GM12878 (cell line): ENCODE results near the gene FBXL3. TPM values are rescaled to one million over a fixed set of nuclear protein-coding genes. Genes with fewer than 3 reads are reported as not detected.

ENCODE experiments used
- CBFB ChIP-seq: IDR thresholded peaks from 2 replicates; pipeline ENCODE4 v1.6.1; 2016; ENCODE audit warnings: antibody characterized with exemption, low read depth
- ETV6 ChIP-seq, 2 experiments: fragments of 450-650 bp in 1 of 2; IDR thresholded peaks in 1 of 2; conservative IDR thresholded peaks in 1 of 2; 2 replicates each; pipeline ENCODE4 v1.6.1; 2014; ENCODE audit warnings: antibody characterized with exemption in 1 of 2, borderline replicate concordance in 1 of 2, low read depth in 1 of 2, mild to moderate bottlenecking in 1 of 2, moderate library complexity in 1 of 2
- HSF1 ChIP-seq: fragments of 150-350 bp; IDR thresholded peaks from 2 replicates; pipeline ENCODE4 v1.6.1; 2014; ENCODE audit warnings: mild to moderate bottlenecking, low read depth, low read length
- IRF4 ChIP-seq: IDR thresholded peaks from 2 replicates; pipeline ENCODE4 v1.6.1; 2011; ENCODE audit warnings: low read depth, low read length
- KLF5 ChIP-seq: fragments of 450-650 bp; IDR thresholded peaks from 2 replicates; pipeline ENCODE4 v1.6.1; 2014; ENCODE audit warnings: mild to moderate bottlenecking; ENCODE audit not compliant: partially characterized antibody
- RB1 ChIP-seq: fragments of 450-650 bp; formaldehyde crosslinking; IDR thresholded peaks from 2 replicates; pipeline ENCODE4 v1.6.1; 2017; ENCODE audit warnings: mild to moderate bottlenecking, borderline replicate concordance
- SMAD5 ChIP-seq: IDR thresholded peaks from 2 replicates; pipeline ENCODE4 v1.6.1; 2016; ENCODE audit warnings: antibody characterized with exemption, low read depth
- SP1 ChIP-seq: IDR thresholded peaks from one replicate; pipeline ENCODE4 v1.6.1; 2011; ENCODE audit warnings: low read depth, low read length
- SREBF2 ChIP-seq: IDR thresholded peaks from 2 replicates; pipeline ENCODE4 v1.6.1; 2012; ENCODE audit warnings: mild to moderate bottlenecking, low read length
- TAF1 ChIP-seq: IDR thresholded peaks from 2 replicates; pipeline ENCODE4 v1.6.1; 2011; ENCODE audit warnings: mild to moderate bottlenecking, low read depth, low read length, borderline replicate concordance
- USF2 ChIP-seq: IDR thresholded peaks from 2 replicates; pipeline ENCODE4 v1.6.1; 2011; ENCODE audit warnings: low read depth, low read length, improper control_type of control experiment, borderline replicate concordance
- ZNF207 ChIP-seq: fragments of 450-650 bp; IDR thresholded peaks from 2 replicates; pipeline ENCODE4 v1.6.1; 2014; ENCODE audit warnings: antibody characterized with exemption, mild to moderate bottlenecking, borderline replicate concordance
- polyA plus RNA-seq, 11 experiments: library from polyadenylated mRNA; depleted of rRNA in 4 of 11; unstranded in 6 of 11; stranded (reverse) in 5 of 11; fragments of >200 nt; fragmentation: Nextera tagmentation in 4 of 11; fragmentation: Illumina TruSeq in 1 of 11; extraction: Ambion mirVana in 4 of 11; extraction: Trizol in 1 of 11; gene quantifications; 1 replicate in 1 of 11; 2 replicates in 10 of 11; pipeline versions ENCODE4 v1.2.1 to v1.2.3, GENCODE V29; 2011 to 2016; ENCODE audit warnings: inconsistent platforms in 2 of 11, missing spikeins in 2 of 11, low read depth in 1 of 11
- total RNA-seq, 4 experiments: library from RNA; depleted of rRNA in 3 of 4; stranded (reverse); fragments of >200 nt in 3 of 4; fragmentation: Illumina TruSeq in 1 of 4; extraction: Trizol in 1 of 4; gene quantifications; 2 replicates each; pipeline versions ENCODE4 v1.2.1 to v1.2.3, GENCODE V29; 2013 to 2021
- TF ChIP-seq, protein P1 (sequence below): fragments of 450-650 bp; IDR thresholded peaks from 2 replicates; pipeline ENCODE4 v1.6.1; 2017; ENCODE audit warnings: borderline replicate concordance
- TF ChIP-seq, protein P2 (sequence below): fragments of 450-650 bp; IDR thresholded peaks from 2 replicates; pipeline ENCODE4 v1.6.1; 2016; ENCODE audit warnings: mild to moderate bottlenecking
- TF ChIP-seq, protein P3 (sequence below): fragments of 450-650 bp; formaldehyde crosslinking; IDR thresholded peaks from 2 replicates; pipeline ENCODE4 v1.4.0; 2022; ENCODE audit warnings: mild to moderate bottlenecking, moderate library complexity
- TF ChIP-seq, protein P4 (sequence below): fragments of 450-650 bp; IDR thresholded peaks from 2 replicates; pipeline ENCODE4 v1.6.1; 2017; ENCODE audit warnings: low read depth, mild to moderate bottlenecking, moderate library complexity
- TF ChIP-seq, protein P5 (sequence below): IDR thresholded peaks from 2 replicates; pipeline ENCODE4 v1.6.1; 2011; ENCODE audit warnings: borderline replicate concordance, low read depth, mild to moderate bottlenecking, moderate library complexity, mixed read lengths, low read length; ENCODE audit not compliant: insufficient read depth; ENCODE audit errors: extremely low read length

Gene FBXL3
- total and polyA plus RNA-seq, 10 of the 15 experiments (the other 5 are each of a cell fraction or from before 2014, with no cell fraction given) = 9.0 to 26.4 (median 19.7) TPM

DNA sequence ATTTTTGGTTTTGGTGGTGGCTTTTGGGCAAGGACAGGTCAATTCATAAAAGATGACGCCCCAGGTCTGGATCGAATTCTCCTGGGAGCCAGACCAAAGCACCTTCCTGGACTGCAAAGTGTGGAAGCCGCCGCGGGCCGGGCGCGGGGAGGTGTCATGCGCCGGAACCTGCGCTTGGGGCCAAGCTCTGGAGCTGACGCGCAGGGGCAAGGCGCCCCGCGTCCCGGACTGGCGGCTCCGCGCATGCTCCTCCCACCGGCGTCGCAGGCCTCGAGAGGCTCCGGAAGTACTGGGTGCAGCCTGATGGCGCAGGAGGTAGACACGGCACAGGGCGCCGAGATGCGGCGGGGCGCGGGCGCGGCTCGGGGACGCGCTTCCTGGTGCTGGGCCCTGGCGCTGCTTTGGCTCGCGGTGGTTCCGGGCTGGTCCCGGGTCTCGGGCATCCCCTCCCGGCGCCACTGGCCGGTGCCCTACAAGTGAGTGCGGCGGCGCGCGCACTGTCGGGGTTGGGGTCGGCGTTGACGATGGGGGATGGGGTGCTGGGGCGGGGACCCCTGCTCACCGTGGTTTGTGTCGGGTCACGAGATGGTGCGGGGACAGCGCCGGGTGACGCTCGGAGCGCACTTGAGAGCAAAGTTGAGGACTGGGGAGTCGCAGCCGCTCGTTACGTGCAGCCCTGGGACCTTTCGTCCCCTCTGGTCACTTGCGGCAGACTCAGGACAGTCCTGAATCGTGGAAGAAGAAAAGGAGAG, 35.0 kb downstream of the FBXL3 start, which contains the start of gene CLN5 (continued):
- TF ChIP-seq, protein P1, sequence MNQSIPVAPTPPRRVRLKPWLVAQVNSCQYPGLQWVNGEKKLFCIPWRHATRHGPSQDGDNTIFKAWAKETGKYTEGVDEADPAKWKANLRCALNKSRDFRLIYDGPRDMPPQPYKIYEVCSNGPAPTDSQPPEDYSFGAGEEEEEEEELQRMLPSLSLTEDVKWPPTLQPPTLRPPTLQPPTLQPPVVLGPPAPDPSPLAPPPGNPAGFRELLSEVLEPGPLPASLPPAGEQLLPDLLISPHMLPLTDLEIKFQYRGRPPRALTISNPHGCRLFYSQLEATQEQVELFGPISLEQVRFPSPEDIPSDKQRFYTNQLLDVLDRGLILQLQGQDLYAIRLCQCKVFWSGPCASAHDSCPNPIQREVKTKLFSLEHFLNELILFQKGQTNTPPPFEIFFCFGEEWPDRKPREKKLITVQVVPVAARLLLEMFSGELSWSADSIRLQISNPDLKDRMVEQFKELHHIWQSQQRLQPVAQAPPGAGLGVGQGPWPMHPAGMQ = no peak
- TF ChIP-seq TAF1 (peak; percentile 92), KLF5 (peak; percentile 76), ZNF207 (peak; percentile 90), SMAD5 (peak; percentile 71; the same call in 1 of the 2 replicates), CBFB (no peak), SP1 (peak; percentile 56), HSF1 (no peak), USF2 (no peak), ETV6 (conservative IDR thresholded peaks at IDR 0.05 in 1 of 2, IDR thresholded peaks at IDR 0.05 in 1 of 2; ENCODE audit: borderline replicate concordance in 1 of 2, low read depth in 1 of 2) (no peak; a peak in 1 of 4 replicates), RB1 (no peak; the same call in none of the 2 replicates), IRF4 (0 out of 2 replicates have a peak, but pooled peaks have one; percentile 3), SREBF2 (no peak)
- TF ChIP-seq, protein P2, sequence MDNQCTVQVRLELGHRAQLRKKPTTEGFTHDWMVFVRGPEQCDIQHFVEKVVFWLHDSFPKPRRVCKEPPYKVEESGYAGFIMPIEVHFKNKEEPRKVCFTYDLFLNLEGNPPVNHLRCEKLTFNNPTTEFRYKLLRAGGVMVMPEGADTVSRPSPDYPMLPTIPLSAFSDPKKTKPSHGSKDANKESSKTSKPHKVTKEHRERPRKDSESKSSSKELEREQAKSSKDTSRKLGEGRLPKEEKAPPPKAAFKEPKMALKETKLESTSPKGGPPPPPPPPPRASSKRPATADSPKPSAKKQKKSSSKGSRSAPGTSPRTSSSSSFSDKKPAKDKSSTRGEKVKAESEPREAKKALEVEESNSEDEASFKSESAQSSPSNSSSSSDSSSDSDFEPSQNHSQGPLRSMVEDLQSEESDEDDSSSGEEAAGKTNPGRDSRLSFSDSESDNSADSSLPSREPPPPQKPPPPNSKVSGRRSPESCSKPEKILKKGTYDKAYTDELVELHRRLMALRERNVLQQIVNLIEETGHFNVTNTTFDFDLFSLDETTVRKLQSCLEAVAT = no peak
- TF ChIP-seq, protein P3, sequence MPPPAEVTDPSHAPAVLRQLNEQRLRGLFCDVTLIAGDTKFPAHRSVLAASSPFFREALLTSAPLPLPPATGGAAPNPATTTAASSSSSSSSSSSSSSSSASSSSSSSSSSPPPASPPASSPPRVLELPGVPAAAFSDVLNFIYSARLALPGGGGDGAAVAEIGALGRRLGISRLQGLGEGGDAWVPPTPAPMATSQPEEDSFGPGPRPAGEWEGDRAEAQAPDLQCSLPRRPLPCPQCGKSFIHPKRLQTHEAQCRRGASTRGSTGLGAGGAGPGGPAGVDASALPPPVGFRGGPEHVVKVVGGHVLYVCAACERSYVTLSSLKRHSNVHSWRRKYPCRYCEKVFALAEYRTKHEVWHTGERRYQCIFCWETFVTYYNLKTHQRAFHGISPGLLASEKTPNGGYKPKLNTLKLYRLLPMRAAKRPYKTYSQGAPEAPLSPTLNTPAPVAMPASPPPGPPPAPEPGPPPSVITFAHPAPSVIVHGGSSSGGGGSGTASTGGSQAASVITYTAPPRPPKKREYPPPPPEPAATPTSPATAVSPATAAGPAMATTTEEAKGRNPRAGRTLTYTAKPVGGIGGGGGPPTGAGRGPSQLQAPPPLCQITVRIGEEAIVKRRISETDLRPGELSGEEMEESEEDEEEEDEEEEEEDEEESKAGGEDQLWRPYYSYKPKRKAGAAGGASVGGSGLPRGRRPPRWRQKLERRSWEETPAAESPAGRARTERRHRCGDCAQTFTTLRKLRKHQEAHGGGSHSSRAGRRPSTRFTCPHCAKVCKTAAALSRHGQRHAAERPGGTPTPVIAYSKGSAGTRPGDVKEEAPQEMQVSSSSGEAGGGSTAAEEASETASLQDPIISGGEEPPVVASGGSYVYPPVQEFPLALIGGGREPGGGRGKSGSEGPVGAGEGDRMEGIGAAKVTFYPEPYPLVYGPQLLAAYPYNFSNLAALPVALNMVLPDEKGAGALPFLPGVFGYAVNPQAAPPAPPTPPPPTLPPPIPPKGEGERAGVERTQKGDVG = no peak
- TF ChIP-seq, protein P4, sequence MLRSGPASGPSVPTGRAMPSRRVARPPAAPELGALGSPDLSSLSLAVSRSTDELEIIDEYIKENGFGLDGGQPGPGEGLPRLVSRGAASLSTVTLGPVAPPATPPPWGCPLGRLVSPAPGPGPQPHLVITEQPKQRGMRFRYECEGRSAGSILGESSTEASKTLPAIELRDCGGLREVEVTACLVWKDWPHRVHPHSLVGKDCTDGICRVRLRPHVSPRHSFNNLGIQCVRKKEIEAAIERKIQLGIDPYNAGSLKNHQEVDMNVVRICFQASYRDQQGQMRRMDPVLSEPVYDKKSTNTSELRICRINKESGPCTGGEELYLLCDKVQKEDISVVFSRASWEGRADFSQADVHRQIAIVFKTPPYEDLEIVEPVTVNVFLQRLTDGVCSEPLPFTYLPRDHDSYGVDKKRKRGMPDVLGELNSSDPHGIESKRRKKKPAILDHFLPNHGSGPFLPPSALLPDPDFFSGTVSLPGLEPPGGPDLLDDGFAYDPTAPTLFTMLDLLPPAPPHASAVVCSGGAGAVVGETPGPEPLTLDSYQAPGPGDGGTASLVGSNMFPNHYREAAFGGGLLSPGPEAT = no peak; the same call in 1 of the 2 replicates
- TF ChIP-seq, protein P5, sequence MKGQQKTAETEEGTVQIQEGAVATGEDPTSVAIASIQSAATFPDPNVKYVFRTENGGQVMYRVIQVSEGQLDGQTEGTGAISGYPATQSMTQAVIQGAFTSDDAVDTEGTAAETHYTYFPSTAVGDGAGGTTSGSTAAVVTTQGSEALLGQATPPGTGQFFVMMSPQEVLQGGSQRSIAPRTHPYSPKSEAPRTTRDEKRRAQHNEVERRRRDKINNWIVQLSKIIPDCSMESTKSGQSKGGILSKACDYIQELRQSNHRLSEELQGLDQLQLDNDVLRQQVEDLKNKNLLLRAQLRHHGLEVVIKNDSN = peak; percentile 9
